ENCODE data around the gene HIGD1B. TPM values are rescaled to one million over a fixed set of nuclear protein-coding genes. Genes with fewer than 3 reads are reported as not detected.

HIGD1B gene
- total RNA-seq, 1 donor from 2014 or later, result not detected

DNA sequence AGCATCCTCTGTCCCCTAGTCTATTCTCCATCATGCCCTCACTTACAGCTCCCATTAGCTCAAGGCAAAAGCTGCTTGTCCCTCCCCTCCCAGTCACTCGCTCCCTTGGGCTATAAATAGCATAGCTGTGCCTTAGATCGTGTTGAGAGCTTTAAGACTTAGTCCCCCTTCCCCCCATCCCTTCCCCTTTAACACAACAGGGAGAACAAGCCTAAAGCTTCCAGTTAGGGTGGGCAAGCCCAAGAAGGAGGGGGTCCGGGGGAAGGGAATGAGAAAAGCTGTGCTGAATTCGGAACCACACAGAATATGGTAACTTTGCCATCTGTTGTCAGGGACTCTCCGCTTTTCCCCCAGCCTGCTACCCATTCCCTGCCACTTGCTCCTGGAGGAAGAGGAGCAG lies 4.9 kb upstream of the HIGD1B start:
- Mint-ChIP-seq H3K4me3 (ENCODE audit: unreplicated experiment) (no peak overlapping the region), H3K27me3 (ENCODE audit: low read depth, unreplicated experiment) (no peaks in the 10 kb centered on the region), H3K27ac (ENCODE audit: unreplicated experiment) (peak overlapping the region; percentile 44), H3K4me1 (ENCODE audit: low read depth, unreplicated experiment) (peaks cover 12% of the 10 kb centered on the region), H3K9me3 (ENCODE audit: unreplicated experiment) (no peaks in the 10 kb centered on the region), H3K36me3 (ENCODE audit: low read depth, unreplicated experiment) (no peaks in the 10 kb centered on the region)
- H3K36me3 ChIP-seq (ENCODE audit: insufficient read depth, low read length), result no peaks in the 10 kb centered on the region
- no peaks in the 10 kb centered on the region for H3K79me2 ChIP-seq (ENCODE audit: insufficient read depth, low read length)
- H4K20me1 ChIP-seq (ENCODE audit: insufficient read depth, low read length), result no peaks in the 10 kb centered on the region
- no peak overlapping the region for H2AFZ ChIP-seq (ENCODE audit: low read depth, low read length)
- no peaks in the 10 kb centered on the region for H3K27me3 ChIP-seq (ENCODE audit: insufficient read depth, low read length)
- H3K9ac ChIP-seq (ENCODE audit: low read length), result no peak overlapping the region
- no peak overlapping the region for H3K4me2 ChIP-seq (ENCODE audit: low read length)
- no peak overlapping the region for H3K27ac ChIP-seq (ENCODE audit: low read depth, low read length)
- no peak overlapping the region for H3K4me3 ChIP-seq (ENCODE audit: insufficient read depth, low read depth, low read length)
- FAIRE-seq (no peak), DNase-seq (ENCODE audit: low read depth) (no peak)
- TF ChIP-seq, protein P1, sequence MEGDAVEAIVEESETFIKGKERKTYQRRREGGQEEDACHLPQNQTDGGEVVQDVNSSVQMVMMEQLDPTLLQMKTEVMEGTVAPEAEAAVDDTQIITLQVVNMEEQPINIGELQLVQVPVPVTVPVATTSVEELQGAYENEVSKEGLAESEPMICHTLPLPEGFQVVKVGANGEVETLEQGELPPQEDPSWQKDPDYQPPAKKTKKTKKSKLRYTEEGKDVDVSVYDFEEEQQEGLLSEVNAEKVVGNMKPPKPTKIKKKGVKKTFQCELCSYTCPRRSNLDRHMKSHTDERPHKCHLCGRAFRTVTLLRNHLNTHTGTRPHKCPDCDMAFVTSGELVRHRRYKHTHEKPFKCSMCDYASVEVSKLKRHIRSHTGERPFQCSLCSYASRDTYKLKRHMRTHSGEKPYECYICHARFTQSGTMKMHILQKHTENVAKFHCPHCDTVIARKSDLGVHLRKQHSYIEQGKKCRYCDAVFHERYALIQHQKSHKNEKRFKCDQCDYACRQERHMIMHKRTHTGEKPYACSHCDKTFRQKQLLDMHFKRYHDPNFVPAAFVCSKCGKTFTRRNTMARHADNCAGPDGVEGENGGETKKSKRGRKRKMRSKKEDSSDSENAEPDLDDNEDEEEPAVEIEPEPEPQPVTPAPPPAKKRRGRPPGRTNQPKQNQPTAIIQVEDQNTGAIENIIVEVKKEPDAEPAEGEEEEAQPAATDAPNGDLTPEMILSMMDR (IDR thresholded peaks at IDR 0.05; ENCODE audit: insufficient read depth, low read depth, low read length), result no peak
- no peak for TF ChIP-seq EZH2 (IDR thresholded peaks at IDR 0.05; ENCODE audit: insufficient read depth, low read length)
- H3K9me3 ChIP-seq (ENCODE audit: insufficient read depth, low read depth, low read length), result no peaks in the 10 kb centered on the region
- peaks cover 8% of the 10 kb centered on the region for H3K4me1 ChIP-seq (ENCODE audit: insufficient read depth, low read length)

DNA sequence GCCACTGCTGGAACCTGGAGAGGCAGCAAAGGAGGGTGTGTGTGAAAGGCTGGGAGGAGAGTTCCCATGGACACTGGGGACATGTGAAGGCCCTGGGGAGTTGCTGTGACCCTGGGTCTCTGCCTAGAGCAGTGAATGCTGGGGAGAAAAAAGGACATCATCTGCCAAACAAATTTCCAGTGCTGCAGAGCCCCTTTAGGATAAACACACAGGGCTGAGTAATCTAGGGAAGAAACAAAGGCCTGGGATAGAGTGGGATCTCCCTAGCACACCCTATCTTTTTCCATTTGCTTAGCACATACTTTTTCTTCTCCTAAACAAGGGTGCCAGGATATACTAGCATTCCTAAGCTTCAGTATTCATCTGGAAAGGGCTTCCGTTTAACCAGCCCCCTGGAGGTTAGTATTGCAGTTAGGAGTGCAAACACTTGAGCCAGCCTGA lies 3.3 kb upstream of the HIGD1B start:
- Histone ChIP-seq H3K36me3 (ENCODE audit: insufficient read depth, low read length) (no peaks in the 10 kb centered on the region), H3K9me3 (ENCODE audit: insufficient read depth, low read depth, low read length) (no peaks in the 10 kb centered on the region), H3K27me3 (ENCODE audit: insufficient read depth, low read length) (no peaks in the 10 kb centered on the region), H4K20me1 (ENCODE audit: insufficient read depth, low read length) (no peaks in the 10 kb centered on the region), H2AFZ (ENCODE audit: low read depth, low read length) (no peak overlapping the region), H3K4me1 (ENCODE audit: insufficient read depth, low read length) (peaks cover 8% of the 10 kb centered on the region), H3K4me3 (ENCODE audit: insufficient read depth, low read depth, low read length) (no peak overlapping the region), H3K27ac (ENCODE audit: low read depth, low read length) (no peak overlapping the region), H3K79me2 (ENCODE audit: insufficient read depth, low read length) (no peaks in the 10 kb centered on the region), H3K4me2 (ENCODE audit: low read length) (no peak overlapping the region), H3K9ac (ENCODE audit: low read length) (peak overlapping the region; percentile 41)
- Mint-ChIP-seq H3K27ac (ENCODE audit: unreplicated experiment) (no peak overlapping the region), H3K36me3 (ENCODE audit: low read depth, unreplicated experiment) (no peaks in the 10 kb centered on the region), H3K9me3 (ENCODE audit: unreplicated experiment) (no peaks in the 10 kb centered on the region), H3K27me3 (ENCODE audit: low read depth, unreplicated experiment) (no peaks in the 10 kb centered on the region), H3K4me3 (ENCODE audit: unreplicated experiment) (peak overlapping the region; percentile 40), H3K4me1 (ENCODE audit: low read depth, unreplicated experiment) (peaks cover 12% of the 10 kb centered on the region)
- peak; percentile 31 for DNase-seq (ENCODE audit: low read depth)
- FAIRE-seq, result no peak
- TF ChIP-seq, protein P1 (IDR thresholded peaks at IDR 0.05; ENCODE audit: insufficient read depth, low read depth, low read length), result no peak
- TF ChIP-seq EZH2 (IDR thresholded peaks at IDR 0.05; ENCODE audit: insufficient read depth, low read length), result no peak

DNA sequence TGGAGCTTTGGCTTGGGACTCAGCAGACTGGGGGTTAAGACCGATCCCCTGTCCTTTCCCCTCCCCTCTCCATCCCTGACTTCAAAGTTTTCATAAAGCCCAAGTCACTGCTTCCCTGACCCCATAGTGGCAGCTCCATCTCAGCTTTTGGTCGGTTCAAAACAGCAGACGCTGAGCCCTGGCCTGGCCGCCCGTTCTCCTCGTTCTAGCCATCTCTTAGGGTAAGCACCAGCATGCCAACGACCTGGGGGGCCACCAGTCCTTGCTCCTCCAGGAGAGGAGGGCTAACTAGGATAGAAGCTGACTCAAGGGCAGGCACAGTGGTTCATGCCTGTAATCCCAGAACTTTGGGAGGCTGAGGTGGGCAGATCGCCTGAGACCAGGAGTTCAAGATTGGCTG lies 1.5 kb upstream of the HIGD1B start:
- Mint-ChIP-seq H3K27ac (ENCODE audit: unreplicated experiment) (no peak overlapping the region), H3K4me3 (ENCODE audit: unreplicated experiment) (no peak overlapping the region), H3K9me3 (ENCODE audit: unreplicated experiment) (no peaks in the 10 kb centered on the region), H3K4me1 (ENCODE audit: low read depth, unreplicated experiment) (peaks cover 12% of the 10 kb centered on the region), H3K27me3 (ENCODE audit: low read depth, unreplicated experiment) (no peaks in the 10 kb centered on the region), H3K36me3 (ENCODE audit: low read depth, unreplicated experiment) (peaks cover 2% of the 10 kb centered on the region)
- H3K27me3 ChIP-seq (ENCODE audit: insufficient read depth, low read length), result no peaks in the 10 kb centered on the region
- no peak for TF ChIP-seq EZH2 (IDR thresholded peaks at IDR 0.05; ENCODE audit: insufficient read depth, low read length)
- TF ChIP-seq, protein P1 (IDR thresholded peaks at IDR 0.05; ENCODE audit: insufficient read depth, low read depth, low read length), result no peak
- no peaks in the 10 kb centered on the region for H4K20me1 ChIP-seq (ENCODE audit: insufficient read depth, low read length)
- no peaks in the 10 kb centered on the region for H3K9me3 ChIP-seq (ENCODE audit: insufficient read depth, low read depth, low read length)
- FAIRE-seq (no peak), DNase-seq (ENCODE audit: low read depth) (no peak)
- no peak overlapping the region for H3K9ac ChIP-seq (ENCODE audit: low read length)
- H3K27ac ChIP-seq (ENCODE audit: low read depth, low read length), result no peak overlapping the region
- H3K36me3 ChIP-seq (ENCODE audit: insufficient read depth, low read length), result peaks cover 8% of the 10 kb centered on the region
- H2AFZ ChIP-seq (ENCODE audit: low read depth, low read length), result no peak overlapping the region
- H3K4me3 ChIP-seq (ENCODE audit: insufficient read depth, low read depth, low read length), result no peak overlapping the region
- H3K4me1 ChIP-seq (ENCODE audit: insufficient read depth, low read length), result peaks cover 8% of the 10 kb centered on the region
- H3K79me2 ChIP-seq (ENCODE audit: insufficient read depth, low read length), result no peaks in the 10 kb centered on the region
- H3K4me2 ChIP-seq (ENCODE audit: low read length), result no peak overlapping the region

Data from astrocyte (in vitro differentiated cells and primary cell).